Heart left ventricle (tissue), 13 donors: Measurements from ENCODE around the gene EXOC2.

ENCODE experiments used
- POLR2A ChIP-seq, 2 donors: fragments of 450-650 bp; IDR thresholded peaks; one replicate each; pipeline ENCODE4 v1.6.1; 2017; ENCODE audit warnings: antibody characterized with exemption in 2 of 2, mild to moderate bottlenecking in 2 of 2, moderate library complexity in 2 of 2
- TF ChIP-seq, protein P1 (sequence below), 12 donors: fragments of 200-600 bp; sonication (generic) in 4 of 12; IDR thresholded peaks; one replicate each; pipeline versions ENCODE4 v1.5.0 to v1.8.0; 2018 to 2022; ENCODE audit warnings: antibody characterized with exemption in 12 of 12, mild to moderate bottlenecking in 5 of 12
- donor health status: ischemic (EF 13 %, LVEDD 7.1; RV severe dilation, severe dysfunction).
- donor health status: DM: no; HTN: yes; CAD: no.
- donor health status: DM: no; HTN: no; CAD: no.
- donor health status: ischemic (EF 25% LVEDD 6.9; RV normal size, moderate dysfunction).
- donor health status: ischemic (EF 25% LVEDD 5.7; RV mildly dilated, moderate dysfunction).
- donor health status: ischemic (EF 35%, LVEDD 5.7; RV mildly dilated, moderate dysfunction).
- donor health status: nonischemic (EF 11% LVEDD 7.7; RV severe dilation, severe dysfunction).
- donor health status: DM: yes; HTN: yes; CAD: no.
- donor health status: PGD.
- donor health status: ischemic (EF 29% LVEDD 5.4; RV normal size, mild dysfunction).
- donor health status: nonischemic (EF 23%, LVEDD 6.1; RV moderate dilation, normal function).

- TF ChIP-seq, protein P1, sequence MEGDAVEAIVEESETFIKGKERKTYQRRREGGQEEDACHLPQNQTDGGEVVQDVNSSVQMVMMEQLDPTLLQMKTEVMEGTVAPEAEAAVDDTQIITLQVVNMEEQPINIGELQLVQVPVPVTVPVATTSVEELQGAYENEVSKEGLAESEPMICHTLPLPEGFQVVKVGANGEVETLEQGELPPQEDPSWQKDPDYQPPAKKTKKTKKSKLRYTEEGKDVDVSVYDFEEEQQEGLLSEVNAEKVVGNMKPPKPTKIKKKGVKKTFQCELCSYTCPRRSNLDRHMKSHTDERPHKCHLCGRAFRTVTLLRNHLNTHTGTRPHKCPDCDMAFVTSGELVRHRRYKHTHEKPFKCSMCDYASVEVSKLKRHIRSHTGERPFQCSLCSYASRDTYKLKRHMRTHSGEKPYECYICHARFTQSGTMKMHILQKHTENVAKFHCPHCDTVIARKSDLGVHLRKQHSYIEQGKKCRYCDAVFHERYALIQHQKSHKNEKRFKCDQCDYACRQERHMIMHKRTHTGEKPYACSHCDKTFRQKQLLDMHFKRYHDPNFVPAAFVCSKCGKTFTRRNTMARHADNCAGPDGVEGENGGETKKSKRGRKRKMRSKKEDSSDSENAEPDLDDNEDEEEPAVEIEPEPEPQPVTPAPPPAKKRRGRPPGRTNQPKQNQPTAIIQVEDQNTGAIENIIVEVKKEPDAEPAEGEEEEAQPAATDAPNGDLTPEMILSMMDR (IDR thresholded peaks at IDR 0.05): no peak
- no peak for TF ChIP-seq POLR2A (IDR thresholded peaks at IDR 0.05)
Measured at GRCh38 chr6:603265-603664, 89.7 kb downstream of the EXOC2 start.
